Hippocampal formation (tissue), 2 donors: ENCODE data around the gene MASP1.
"Not testable (repeated sequence)": the region's sequence is repeated elsewhere in the genome, so short reads cannot be mapped to it uniquely, and the experiment has no call there.

Experiments
- DNase-seq, 2 donors: peaks; one replicate each; lab custom pipeline; 2025; lab: John Stamatoyannopoulos, UW

MASP1 gene

DNA sequence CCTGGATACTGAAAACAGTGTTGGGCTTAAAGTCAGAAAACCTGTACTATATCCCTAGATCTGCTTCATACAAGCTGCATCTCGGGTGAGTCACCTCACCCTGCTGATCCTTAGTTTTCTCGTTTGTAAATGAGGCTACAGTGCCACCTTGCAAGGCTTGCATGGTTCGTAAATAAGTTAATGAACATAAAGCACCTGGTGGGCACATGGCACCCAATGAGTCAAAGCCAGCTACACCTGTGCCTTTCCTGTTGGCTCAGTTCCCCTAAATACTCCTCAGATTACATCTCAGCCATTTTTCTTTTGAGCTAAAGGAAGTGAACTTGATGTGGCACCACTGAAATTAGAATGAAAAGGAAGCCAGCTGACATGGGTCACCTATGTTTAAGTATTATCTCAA lies 67.7 kb downstream of the MASP1 start:
- no peak for DNase-seq

DNA sequence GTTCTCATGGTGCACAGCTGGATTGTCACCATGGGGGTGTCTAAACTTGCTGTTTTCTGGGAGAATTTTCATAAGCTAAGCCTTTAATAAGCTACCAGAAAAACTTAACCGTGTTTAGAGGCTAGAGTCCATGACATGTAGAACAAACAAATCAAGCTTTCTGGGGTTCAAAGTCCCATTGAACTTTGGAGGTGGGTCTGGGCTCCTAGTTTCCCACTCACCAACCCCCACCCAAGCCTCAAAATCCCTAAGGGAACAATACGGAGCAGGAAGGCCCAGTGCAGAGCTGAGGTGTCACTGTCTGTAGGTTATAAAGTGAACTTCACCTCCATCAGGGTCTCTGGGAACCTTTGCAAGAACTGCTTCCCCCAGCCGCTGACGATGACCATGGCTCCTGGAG lies 68.7 kb downstream of the MASP1 start:
- DNase-seq = no peak

DNA sequence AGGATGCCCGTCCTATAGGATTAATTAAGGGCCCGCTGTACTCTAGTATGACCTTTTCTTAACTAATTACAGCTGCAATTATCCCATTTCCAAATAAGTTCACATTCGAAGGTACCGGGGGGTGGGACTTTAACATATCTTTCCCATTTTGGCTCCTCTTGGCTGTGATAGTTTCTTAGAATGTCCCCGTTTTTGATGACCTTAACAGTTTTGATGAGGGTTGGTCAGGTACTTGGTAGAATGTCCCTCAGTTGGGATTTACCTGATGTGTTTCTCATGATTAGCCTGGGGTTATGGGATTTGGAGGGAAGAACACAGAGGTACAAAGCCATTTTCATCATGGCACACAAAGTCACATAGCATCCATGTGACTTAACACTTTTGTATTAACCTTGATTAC lies 76.1 kb downstream of the MASP1 start:
- DNase-seq = no peak

DNA sequence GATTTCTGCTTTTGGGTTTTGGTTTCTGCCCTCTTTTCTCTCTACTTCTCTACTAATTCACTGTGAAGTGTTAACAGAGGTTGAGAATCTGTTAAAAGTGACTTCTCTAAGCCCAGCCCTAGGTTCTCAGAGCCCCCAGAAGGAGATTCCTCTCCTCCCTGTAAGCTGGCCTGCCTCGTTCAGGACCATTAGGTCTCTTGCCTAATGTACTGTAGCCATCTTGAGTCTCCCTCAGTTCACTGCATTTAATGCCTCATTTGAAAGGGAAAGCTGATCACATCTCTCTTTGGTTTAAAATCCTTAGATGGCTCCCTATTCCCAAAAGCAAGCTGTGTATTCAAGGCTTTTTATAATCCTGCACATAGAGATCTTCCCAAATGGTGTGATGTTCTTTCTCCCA lies 77.9 kb downstream of the MASP1 start:
- DNase-seq = no peak

DNA sequence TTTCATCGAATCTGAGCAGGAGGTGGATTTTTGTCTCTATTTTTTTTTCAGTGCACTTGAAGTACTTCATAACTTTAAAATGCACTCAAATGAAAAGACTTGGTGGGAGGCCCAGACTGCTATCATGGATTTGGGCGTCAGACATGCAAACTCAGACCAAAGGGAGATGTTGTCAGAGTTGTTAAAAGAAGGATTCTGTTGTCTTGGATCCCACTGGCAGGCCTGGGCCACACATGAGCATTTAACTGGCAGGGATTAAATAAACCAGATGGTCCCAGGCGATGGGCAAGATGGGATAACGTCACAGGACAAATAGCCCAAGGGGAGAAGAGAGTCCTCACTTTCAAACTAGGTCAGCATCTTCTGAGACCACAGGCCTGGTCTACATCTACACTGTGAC lies 78.8 kb downstream of the MASP1 start:
- DNase-seq = no peak

GRCh38 chr3:187212196-187212545 lies 79.4 kb downstream of the MASP1 start:
- no peak for DNase-seq

- DNase-seq = no peak
Measured at GRCh38 chr3:187211532-187212195, 79.9 kb downstream of the MASP1 start.

DNA sequence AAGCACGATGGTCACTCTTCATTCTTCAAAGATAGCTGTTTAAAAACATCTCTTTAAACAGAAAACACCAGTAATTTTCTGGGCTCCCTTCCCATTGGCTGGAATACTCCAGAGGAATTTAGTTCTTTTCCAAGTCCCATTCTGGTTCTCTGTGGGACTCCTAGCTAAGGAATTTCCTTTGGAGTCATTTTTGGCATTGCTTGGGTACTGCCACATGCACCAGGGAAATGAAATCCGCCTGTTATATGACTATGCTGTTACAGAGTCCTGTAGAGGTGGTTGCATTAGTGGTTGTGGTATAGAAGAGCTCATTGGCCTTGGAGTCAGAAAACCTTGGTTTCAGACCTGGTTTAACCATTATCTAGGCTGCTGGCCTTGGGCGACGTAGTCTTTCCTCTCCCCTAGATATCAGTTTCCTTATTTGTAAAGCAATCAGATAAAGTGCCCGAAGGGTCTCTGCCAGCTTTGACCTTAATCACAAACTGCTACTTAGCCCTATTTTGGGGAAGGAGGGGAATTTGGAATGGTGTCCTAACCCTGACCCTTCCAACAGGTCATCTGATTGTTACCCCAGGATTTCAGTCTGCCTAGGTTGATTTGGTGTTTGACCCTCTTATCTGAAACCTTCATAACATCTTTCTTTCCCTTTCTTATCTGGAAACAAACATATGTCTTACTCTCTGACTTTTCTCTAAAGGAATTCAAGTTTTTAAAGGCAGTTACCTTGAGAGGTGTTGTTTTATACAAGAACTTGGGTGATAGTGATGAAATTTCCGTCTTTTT lies 80.8 kb downstream of the MASP1 start:
- DNase-seq = peak in 1 of 2 donors; percentile 51

- no peak for DNase-seq
Measured at GRCh38 chr3:187210091-187210490, 81.4 kb downstream of the MASP1 start.

GRCh38 chr3:187209491-187209890 lies 82.0 kb downstream of the MASP1 start:
- no peak for DNase-seq

- no peak for DNase-seq
Measured at GRCh38 chr3:187208159-187208558, 83.4 kb downstream of the MASP1 start.

DNA sequence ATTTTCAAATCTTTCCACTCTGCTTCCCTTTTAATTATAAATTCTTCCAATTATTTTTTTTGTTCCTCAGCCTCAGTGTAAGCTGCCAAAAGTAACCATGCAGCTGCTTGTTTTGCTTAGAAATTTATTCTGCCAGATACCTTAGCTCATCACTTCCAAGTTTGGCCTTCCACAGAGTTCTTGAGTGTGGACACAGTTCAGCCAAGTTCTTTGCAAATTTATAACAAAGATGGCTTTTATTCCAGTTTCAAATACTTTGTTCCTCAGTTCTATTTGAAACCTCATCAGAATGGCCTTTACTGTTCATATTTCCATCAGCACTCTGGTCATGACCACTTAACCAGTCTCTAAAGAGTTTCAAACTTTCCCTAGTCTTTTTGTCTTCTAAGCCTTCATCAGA lies 83.9 kb downstream of the MASP1 start:
- DNase-seq = peak in 1 of 2 donors; percentile 49

DNA sequence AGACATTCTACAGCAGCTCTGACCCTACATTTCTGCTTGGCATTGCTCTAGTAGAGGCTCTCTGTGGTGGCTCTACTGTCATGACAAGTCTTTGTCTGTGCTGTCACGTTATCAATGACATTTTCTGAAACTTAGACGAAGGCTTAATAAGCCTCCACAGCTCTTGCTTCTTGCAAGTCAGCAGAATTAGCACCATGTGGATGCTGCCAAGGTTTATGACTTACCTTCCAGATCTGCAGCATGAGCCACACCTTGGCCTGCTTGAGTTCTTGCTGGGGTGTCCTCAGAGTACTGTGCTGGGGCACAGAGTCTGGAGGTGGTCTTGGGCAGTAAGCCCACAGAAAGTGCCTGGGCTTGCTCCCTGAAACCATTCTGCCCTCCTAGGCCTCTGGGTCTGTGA lies 84.5 kb downstream of the MASP1 start:
- no peak for DNase-seq

DNA sequence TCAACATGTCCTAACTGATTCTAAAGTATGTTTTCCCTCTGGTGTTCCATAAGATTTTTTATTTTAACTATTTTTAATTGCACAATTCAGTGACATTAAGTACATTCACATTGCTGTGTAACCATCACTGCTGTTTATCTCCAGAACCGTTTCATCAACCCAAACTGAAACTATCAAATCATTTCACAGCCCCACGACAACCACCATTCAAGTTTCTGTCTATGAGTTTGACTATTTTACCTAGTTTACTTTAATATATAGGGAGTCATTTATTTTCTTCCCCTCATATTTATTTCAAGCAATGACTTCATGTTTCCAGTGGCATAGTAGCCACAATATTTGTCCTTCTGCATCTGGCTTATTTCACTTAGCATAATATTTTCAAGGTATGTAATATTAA lies 85.9 kb downstream of the MASP1 start:
- DNase-seq = no peak

- not testable (repeated sequence) for DNase-seq
Measured at GRCh38 chr3:187199463-187200050, 92.0 kb downstream of the MASP1 start.

DNA sequence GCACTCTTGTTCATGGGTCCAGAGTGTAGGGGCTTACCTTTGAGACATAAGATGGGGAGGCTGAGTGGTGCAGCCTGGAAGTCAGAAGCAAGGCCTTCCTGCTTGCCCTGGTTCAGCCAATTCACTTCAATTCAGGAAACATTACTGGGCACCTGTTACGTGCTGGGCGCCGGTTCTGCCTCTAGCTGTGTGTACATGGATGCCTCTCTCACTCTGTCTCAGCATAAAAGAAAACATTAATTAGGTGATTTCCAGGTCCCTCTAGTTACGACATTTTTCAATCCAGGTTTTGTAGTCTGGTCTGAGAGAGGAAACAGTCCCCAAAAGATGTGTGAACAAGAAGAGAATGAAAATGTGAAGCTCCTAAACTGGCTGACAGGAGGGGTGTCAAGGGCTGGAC lies 93.0 kb downstream of the MASP1 start:
- no peak for DNase-seq

DNA sequence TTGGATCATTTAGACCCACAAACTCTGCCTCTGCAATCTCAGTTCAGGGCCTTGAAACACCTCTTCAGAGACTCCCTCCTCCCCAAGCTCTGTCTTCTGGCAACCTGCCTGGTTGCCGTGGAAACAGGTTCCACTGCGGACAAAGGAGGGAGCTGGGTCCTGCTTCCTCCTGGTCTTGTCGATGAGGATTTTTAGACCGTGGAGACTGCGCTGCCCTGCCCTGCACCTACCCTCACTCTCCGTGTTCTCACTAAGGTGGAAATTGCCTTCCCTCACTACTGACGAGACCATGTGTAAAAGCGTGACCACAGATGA lies 94.2 kb downstream of the MASP1 start, which contains the start of gene RTP1:
Gene RTP1 (plus strand): TSS at position 152 of the 315 bp plus-strand sequence. CDS start 30 bp downstream, at position 182.
- DNase-seq = no peak

GRCh38 chr3:187196573-187197334 lies 94.8 kb downstream of the MASP1 start:
- DNase-seq = no peak

DNA sequence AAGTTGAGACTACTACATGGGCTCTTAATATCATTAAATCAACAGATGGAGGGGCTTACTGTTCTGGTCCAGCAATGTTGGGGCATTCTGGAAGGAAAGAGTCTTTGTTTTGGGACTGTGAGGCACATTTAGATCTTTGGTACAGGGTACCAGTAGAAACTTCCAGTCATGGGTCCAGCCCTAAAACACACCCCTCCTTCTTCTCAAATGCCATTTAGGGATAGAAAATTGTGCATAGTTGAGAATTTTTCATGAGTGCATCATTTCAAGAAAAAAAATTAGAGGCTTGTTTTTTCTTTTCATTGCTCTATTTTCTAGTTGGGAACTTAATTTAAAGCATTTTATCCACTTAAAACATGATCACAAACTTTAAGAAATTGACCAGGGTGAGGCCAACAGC lies 98.4 kb downstream of the MASP1 start:
- no peak for DNase-seq

DNA sequence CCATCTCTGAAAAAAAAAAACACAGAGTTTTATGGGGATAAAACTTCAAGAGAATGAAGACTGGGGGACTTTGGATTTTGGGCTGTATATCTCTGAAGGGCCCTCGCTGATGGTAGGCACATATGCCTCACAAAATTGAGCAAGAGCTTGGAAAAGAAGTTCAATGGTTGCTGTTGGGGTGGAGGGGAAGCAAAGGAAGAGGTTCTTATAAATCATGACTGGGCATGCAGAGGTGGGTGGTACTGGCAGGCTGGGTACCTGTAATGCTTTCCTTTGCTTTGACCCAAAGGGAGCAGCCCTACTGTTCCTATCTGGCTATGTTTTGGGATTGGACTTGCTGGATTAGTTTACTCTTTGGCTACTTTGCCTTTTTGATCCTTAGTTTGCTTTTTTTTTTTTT lies 100.3 kb downstream of the MASP1 start:
- DNase-seq = no peak

GRCh38 chr3:187188931-187189330 lies 102.6 kb downstream of the MASP1 start:
- DNase-seq = no peak

DNA sequence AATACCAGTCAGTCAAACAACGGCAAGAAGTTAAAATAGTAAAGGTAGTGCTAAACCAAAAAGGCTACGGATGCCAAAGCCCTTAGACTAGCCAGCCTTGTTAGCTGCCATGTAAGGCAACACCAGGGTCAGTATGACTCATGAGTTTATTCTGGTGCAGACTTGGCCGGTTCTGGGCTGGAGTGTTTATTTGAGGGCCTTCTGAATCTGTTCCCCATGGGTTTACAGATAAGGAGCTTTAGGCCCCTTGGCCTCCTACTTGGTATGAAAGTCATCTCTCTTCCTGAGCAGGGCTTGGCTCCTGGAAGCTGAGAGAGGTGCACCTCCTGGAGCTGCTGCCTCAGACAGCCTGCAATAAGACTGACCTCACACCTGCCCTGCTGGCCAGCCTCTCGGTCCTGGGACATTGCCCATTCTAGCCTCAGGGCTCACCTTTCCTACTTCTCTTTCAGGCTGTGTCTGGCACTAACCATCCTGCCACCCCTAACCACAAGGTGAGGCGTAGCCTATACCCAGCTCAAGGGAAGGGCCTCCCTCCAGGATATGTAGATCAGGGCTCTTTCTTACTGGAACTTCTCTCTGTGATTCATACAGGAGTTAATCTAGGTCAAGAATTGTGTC lies 104.6 kb downstream of the MASP1 start:
- no peak for DNase-seq
